K562 (cell line): ENCODE results near the gene SAP130. TPM values are rescaled to one million over a fixed set of nuclear protein-coding genes. Genes with fewer than 3 reads are reported as not detected.

Source experiments
- KHSRP ChIP-seq: fragments of 450-650 bp; IDR thresholded peaks from 2 replicates; pipeline ENCODE4 v1.6.1; 2017
- MCM5 ChIP-seq: fragments of 450-650 bp; IDR thresholded peaks from 2 replicates; pipeline ENCODE4 v1.6.1; 2016; ENCODE audit warnings: low read depth
- NKRF ChIP-seq: fragments of 450-650 bp; IDR thresholded peaks from 2 replicates; pipeline ENCODE4 v1.6.1; 2016; ENCODE audit warnings: borderline replicate concordance
- RBBP5 ChIP-seq: fragments of 200-600 bp; sonication (generic); IDR thresholded peaks from 2 replicates; pipeline ENCODE4 v1.6.1; 2012; ENCODE audit warnings: borderline replicate concordance, mild to moderate bottlenecking, low read length, control low read depth, inconsistent platforms; ENCODE audit not compliant: insufficient read depth, poor library complexity, severe bottlenecking
- RFX7 ChIP-seq: fragments of 250-450 bp; sonication (Bioruptor Pico); IDR thresholded peaks from 2 replicates; pipeline ENCODE4 v1.5.1; 2021; ENCODE audit warnings: mild to moderate bottlenecking
- TAF15 ChIP-seq: fragments of 200-400 bp; formaldehyde crosslinking; IDR thresholded peaks from 2 replicates; pipeline ENCODE4 v1.6.1; 2017; ENCODE audit warnings: mild to moderate bottlenecking, low read depth, low read length, moderate library complexity
- ZBTB17 ChIP-seq: fragments of 450-650 bp; formaldehyde crosslinking; IDR thresholded peaks from 2 replicates; pipeline ENCODE4 v1.4.0; 2020; ENCODE audit warnings: mild to moderate bottlenecking
- ZBTB49 ChIP-seq: sonication (generic); formaldehyde crosslinking; IDR thresholded peaks from 2 replicates; pipeline ENCODE4 v1.8.0; 2022; ENCODE audit warnings: missing genetic modification reagents, mild to moderate bottlenecking, borderline replicate concordance
- ZC3H4 ChIP-seq: sonication (generic); formaldehyde crosslinking; IDR thresholded peaks from 2 replicates; pipeline ENCODE4 v1.9.0; 2021; ENCODE audit warnings: missing genetic modification reagents, borderline replicate concordance
- ZNF133 ChIP-seq: fragments of 250-450 bp; sonication (Bioruptor Pico); IDR thresholded peaks from 2 replicates; pipeline ENCODE4 v1.4.0; 2020; ENCODE audit warnings: mild to moderate bottlenecking
- polyA plus RNA-seq, 8 experiments: library from polyadenylated mRNA; depleted of rRNA in 4 of 8; stranded (reverse) in 5 of 8; unstranded in 3 of 8; fragments of >200 nt; fragmentation: Nextera tagmentation in 2 of 8; fragmentation: Illumina TruSeq in 1 of 8; extraction: Ambion mirVana in 2 of 8; extraction: Trizol in 1 of 8; gene quantifications; 2 replicates each; pipeline versions ENCODE4 v1.2.1 to v1.2.3, GENCODE V29; 2011 to 2014; ENCODE audit warnings: inconsistent platforms in 1 of 8, missing spikeins in 1 of 8
- total RNA-seq, 7 experiments: library from RNA; depleted of rRNA in 6 of 7; stranded (reverse); fragments of >200 nt in 6 of 7; fragmentation: Illumina TruSeq in 2 of 7; extraction: Trizol in 2 of 7; gene quantifications; 2 replicates each; pipeline versions ENCODE4 v1.2.1 to v1.2.3, GENCODE V29; 2011 to 2021; ENCODE audit warnings: low replicate concordance in 1 of 7
- TF ChIP-seq, protein P1 (sequence below): fragments of 250-450 bp; sonication (Bioruptor Pico); IDR thresholded peaks from 2 replicates; pipeline ENCODE4 v1.4.0; 2020
- TF ChIP-seq, protein P2 (sequence below): fragments of 250-450 bp; sonication (Bioruptor Pico); IDR thresholded peaks from 2 replicates; pipeline ENCODE4 v1.4.0; 2020; ENCODE audit warnings: mild to moderate bottlenecking, moderate library complexity
- TF ChIP-seq, protein P3 (sequence below), 3 experiments: fragments of 200-800 bp in 1 of 3; sonication (Bioruptor generic) in 1 of 3; sonication (generic) in 1 of 3; formaldehyde crosslinking in 1 of 3; IDR thresholded peaks; 2 replicates each; pipeline versions ENCODE4 v1.6.1 to v1.8.0; 2016 to 2022; ENCODE audit warnings: mild to moderate bottlenecking in 2 of 3, missing compliant biosample characterization in 2 of 3, missing genetic modification characterization in 2 of 3, missing genetic modification reagents in 1 of 3

Gene SAP130
- total and polyA plus RNA-seq, 9 of the 15 experiments (the other 6 are each of a cell fraction or from before 2014, with no cell fraction given), result 4.5 to 33.4 (median 7.4) TPM

DNA sequence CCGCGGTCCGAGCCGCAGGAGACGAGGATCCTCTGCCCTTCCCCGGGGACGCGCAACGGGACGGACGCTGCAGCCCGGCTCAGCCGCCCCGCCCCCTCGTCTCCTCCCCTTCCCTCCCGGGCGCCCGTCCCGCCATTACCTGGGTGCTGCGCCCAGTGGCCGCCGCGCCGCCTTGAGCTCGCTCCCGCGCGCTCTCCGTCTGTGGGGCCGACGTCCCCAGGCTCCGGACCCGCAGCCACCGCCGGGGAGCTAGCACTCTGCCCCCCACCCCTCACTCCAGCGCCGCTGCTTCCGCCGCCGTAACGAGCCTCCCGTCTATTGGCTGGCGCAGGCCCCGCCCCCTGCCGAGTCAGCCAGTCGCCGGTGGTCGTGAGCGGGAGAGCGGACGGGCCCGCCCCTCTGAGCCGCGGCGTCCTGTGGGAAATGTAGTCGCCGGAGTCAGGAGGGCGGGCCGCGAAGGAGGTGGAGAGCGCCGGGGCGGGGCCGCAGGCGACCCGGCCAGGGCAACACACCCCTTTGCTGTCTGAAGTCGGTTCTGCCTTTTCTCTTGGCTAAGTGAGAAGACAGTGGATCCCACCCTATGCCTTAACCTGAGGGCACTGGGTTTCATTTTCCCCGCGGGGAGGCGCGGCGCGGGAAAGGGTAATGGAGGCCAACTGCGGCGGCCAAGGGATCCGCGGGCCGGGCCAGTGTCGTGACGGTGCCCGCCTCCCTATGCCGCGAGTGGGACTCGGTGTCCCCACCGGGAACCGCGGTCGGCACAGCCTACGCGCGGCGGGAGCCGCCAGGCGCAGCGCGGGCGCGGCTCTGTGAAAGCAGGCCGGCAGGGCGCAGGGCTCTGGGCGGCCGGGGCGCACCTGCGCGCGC is at the start of gene SAP130 (continued):
- TF ChIP-seq, protein P1, sequence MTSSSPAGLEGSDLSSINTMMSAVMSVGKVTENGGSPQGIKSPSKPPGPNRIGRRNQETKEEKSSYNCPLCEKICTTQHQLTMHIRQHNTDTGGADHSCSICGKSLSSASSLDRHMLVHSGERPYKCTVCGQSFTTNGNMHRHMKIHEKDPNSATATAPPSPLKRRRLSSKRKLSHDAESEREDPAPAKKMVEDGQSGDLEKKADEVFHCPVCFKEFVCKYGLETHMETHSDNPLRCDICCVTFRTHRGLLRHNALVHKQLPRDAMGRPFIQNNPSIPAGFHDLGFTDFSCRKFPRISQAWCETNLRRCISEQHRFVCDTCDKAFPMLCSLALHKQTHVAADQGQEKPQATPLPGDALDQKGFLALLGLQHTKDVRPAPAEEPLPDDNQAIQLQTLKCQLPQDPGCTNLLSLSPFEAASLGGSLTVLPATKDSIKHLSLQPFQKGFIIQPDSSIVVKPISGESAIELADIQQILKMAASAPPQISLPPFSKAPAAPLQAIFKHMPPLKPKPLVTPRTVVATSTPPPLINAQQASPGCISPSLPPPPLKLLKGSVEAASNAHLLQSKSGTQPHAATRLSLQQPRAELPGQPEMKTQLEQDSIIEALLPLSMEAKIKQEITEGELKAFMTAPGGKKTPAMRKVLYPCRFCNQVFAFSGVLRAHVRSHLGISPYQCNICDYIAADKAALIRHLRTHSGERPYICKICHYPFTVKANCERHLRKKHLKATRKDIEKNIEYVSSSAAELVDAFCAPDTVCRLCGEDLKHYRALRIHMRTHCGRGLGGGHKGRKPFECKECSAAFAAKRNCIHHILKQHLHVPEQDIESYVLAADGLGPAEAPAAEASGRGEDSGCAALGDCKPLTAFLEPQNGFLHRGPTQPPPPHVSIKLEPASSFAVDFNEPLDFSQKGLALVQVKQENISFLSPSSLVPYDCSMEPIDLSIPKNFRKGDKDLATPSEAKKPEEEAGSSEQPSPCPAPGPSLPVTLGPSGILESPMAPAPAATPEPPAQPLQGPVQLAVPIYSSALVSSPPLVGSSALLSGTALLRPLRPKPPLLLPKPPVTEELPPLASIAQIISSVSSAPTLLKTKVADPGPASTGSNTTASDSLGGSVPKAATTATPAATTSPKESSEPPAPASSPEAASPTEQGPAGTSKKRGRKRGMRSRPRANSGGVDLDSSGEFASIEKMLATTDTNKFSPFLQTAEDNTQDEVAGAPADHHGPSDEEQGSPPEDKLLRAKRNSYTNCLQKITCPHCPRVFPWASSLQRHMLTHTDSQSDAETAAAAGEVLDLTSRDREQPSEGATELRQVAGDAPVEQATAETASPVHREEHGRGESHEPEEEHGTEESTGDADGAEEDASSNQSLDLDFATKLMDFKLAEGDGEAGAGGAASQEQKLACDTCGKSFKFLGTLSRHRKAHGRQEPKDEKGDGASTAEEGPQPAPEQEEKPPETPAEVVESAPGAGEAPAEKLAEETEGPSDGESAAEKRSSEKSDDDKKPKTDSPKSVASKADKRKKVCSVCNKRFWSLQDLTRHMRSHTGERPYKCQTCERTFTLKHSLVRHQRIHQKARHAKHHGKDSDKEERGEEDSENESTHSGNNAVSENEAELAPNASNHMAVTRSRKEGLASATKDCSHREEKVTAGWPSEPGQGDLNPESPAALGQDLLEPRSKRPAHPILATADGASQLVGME, result no peak
- no peak for TF ChIP-seq RFX7 (CRISPR knock-in tag)
- no peak for TF ChIP-seq ZNF133 (CRISPR knock-in tag)
- peak; percentile 68 for TF ChIP-seq NKRF
- TF ChIP-seq TAF15, result no peak
- TF ChIP-seq ZC3H4 (CRISPR knock-in tag), result no peak
- peak; percentile 71 for TF ChIP-seq RBBP5
- TF ChIP-seq, protein P2, sequence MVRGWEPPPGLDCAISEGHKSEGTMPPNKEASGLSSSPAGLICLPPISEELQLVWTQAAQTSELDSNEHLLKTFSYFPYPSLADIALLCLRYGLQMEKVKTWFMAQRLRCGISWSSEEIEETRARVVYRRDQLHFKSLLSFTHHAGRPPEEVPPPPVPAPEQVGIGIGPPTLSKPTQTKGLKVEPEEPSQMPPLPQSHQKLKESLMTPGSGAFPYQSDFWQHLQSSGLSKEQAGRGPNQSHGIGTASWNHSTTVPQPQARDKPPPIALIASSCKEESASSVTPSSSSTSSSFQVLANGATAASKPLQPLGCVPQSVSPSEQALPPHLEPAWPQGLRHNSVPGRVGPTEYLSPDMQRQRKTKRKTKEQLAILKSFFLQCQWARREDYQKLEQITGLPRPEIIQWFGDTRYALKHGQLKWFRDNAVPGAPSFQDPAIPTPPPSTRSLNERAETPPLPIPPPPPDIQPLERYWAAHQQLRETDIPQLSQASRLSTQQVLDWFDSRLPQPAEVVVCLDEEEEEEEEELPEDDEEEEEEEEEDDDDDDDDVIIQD (CRISPR knock-in tag), result no peak
- TF ChIP-seq, protein P3, sequence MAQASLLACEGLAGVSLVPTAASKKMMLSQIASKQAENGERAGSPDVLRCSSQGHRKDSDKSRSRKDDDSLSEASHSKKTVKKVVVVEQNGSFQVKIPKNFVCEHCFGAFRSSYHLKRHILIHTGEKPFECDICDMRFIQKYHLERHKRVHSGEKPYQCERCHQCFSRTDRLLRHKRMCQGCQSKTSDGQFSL (CRISPR knock-in tag; IDR thresholded peaks at IDR 0.05), result no peak
- TF ChIP-seq, protein P3 (tag; IDR thresholded peaks at IDR 0.05), result no peak
- no peak for TF ChIP-seq ZBTB49 (CRISPR knock-in tag)
- TF ChIP-seq KHSRP, result no peak
- TF ChIP-seq MCM5, result no peak
- peak; percentile 60; the same call in 1 of the 2 replicates for TF ChIP-seq ZBTB17 (CRISPR knock-in tag)
